HepG2 (cell line): ENCODE data around the gene AFF2. TPM values are rescaled to one million over a fixed set of nuclear protein-coding genes. Genes with fewer than 3 reads are reported as not detected.

Experiments
- ATAC-seq: fragments of 200-7000 bp; cut with Tn5 transposase; 3 replicates; pipeline ENCODE4 v1.9.1; 2020; ENCODE audit warnings: mild to moderate bottlenecking, moderate library complexity
- BruUV-seq: library from RNA; stranded (reverse); fragments of 400-500 nt; replicated peaks from 2 replicates; lab custom pipeline; 2021; lab: Mats Ljungman, UMichigan
- CTCF ChIA-PET: fragments of 300-600 bp; formaldehyde crosslinking; extraction: SDS; loops from one replicate; lab custom pipeline; 2021; ENCODE audit warnings: low total read pairs, inconsistent platforms, low intra/inter-chr PET ratio; lab: Yijun Ruan, JAX
- POLR2A ChIA-PET: fragments of 350-600 bp; sonication (Branson Sonifier 250); formaldehyde crosslinking; loops from one replicate; lab custom pipeline; 2020; ENCODE audit warnings: antibody characterized with exemption, inconsistent platforms; lab: Yijun Ruan, JAX
- DNase-seq: peaks from one replicate; pipeline ENCODE4 v3.0.0-alpha.2; 2015; ENCODE audit warnings: low spot score
- FAIRE-seq: peaks from 3 replicates; lab custom pipeline; 2011; peaks lifted over from hg19 to GRCh38; lab: Jason Lieb, UNC
- H2AFZ ChIP-seq: one replicate; pipeline ENCODE4 v1.6.1; 2011; ENCODE audit warnings: low read length, inconsistent platforms
- H3K27ac ChIP-seq: fragments of 300-600 bp; 3 replicates; pipeline ENCODE4 v1.8.0; 2011; ENCODE audit warnings: mixed run types, mild to moderate bottlenecking, mixed read lengths, low read length, inconsistent platforms; ENCODE audit not compliant: insufficient read depth; ENCODE audit errors: extremely low read length
- H3K27me3 ChIP-seq, 2 experiments: fragments of 200-600 bp in 1 of 2; 2 replicates in 1 of 2; 3 replicates in 1 of 2; pipeline versions ENCODE4 v1.6.0 to v1.8.0; 2011; ENCODE audit warnings: low read length in 2 of 2, mild to moderate bottlenecking in 2 of 2, moderate library complexity in 2 of 2, inconsistent platforms in 1 of 2; ENCODE audit not compliant: insufficient read depth in 2 of 2, control insufficient read depth in 1 of 2
- H3K36me3 ChIP-seq, 2 experiments: fragments of 200-600 bp in 1 of 2; replicated peaks in 1 of 2; 2 replicates in 1 of 2; 3 replicates in 1 of 2; pipeline versions ENCODE4 v1.5.1 to v1.8.0; 2011; ENCODE audit warnings: low read length in 2 of 2, inconsistent platforms in 1 of 2; ENCODE audit not compliant: insufficient read depth in 2 of 2, control insufficient read depth in 1 of 2
- H3K4me1 ChIP-seq: 2 replicates; pipeline ENCODE4 v1.5.1; 2012; ENCODE audit warnings: low read length, inconsistent platforms; ENCODE audit not compliant: insufficient read depth
- H3K4me2 ChIP-seq: 2 replicates; pipeline ENCODE4 v1.6.0; 2011; ENCODE audit warnings: low read depth, low read length, inconsistent platforms
- H3K4me3 ChIP-seq, 3 experiments: fragments of 200-600 bp in 1 of 3; sonication (generic), shearing (Covaris generic) in 1 of 3; replicated peaks in 1 of 3; 2 replicates each; pipeline ENCODE4 v1.5.1; 2011 to 2016; ENCODE audit warnings: low read length in 3 of 3, inconsistent platforms in 2 of 3, low read depth in 2 of 3, mild to moderate bottlenecking in 2 of 3, control low read depth in 1 of 3, mixed read lengths in 1 of 3; ENCODE audit not compliant: insufficient read depth in 1 of 3
- H3K79me2 ChIP-seq: one replicate; pipeline ENCODE4 v1.6.1; 2011; ENCODE audit warnings: low read length, inconsistent platforms; ENCODE audit not compliant: insufficient read depth
- H3K9ac ChIP-seq: 2 replicates; pipeline ENCODE4 v1.6.0; 2011; ENCODE audit warnings: mild to moderate bottlenecking, low read depth, low read length, inconsistent platforms; ENCODE audit not compliant: insufficient read depth
- H3K9me3 ChIP-seq: 2 replicates; pipeline ENCODE4 v1.5.1; 2012; ENCODE audit warnings: mild to moderate bottlenecking, low read length
- H4K20me1 ChIP-seq: 2 replicates; pipeline ENCODE4 v1.6.0; 2011; ENCODE audit warnings: inconsistent platforms, mild to moderate bottlenecking, low read length, moderate library complexity; ENCODE audit not compliant: insufficient read depth
- AHDC1 ChIP-seq: sonication (generic); formaldehyde crosslinking; IDR thresholded peaks from 2 replicates; pipeline ENCODE4 v1.5.1; 2020; ENCODE audit warnings: mild to moderate bottlenecking, missing genetic modification reagents, borderline replicate concordance
- CC2D1A ChIP-seq: sonication (generic); formaldehyde crosslinking; IDR thresholded peaks from 2 replicates; pipeline ENCODE4 v1.8.1; 2023; ENCODE audit warnings: mild to moderate bottlenecking, missing genetic modification reagents
- ETV5 ChIP-seq: IDR thresholded peaks from 2 replicates; pipeline ENCODE4 v1.6.1; 2018; ENCODE audit warnings: missing biosample characterization, missing genetic modification reagents, inconsistent platforms, borderline replicate concordance
- HCFC1 ChIP-seq: fragments of 150-350 bp; IDR thresholded peaks from 2 replicates; pipeline ENCODE4 v1.6.1; 2014; ENCODE audit warnings: low read depth, low read length
- IKZF1 ChIP-seq: fragments of 450-650 bp; IDR thresholded peaks from 2 replicates; pipeline ENCODE4 v1.7.1; 2016
- KDM5B ChIP-seq: sonication (generic); formaldehyde crosslinking; IDR thresholded peaks from 2 replicates; pipeline ENCODE4 v1.4.0; 2020; ENCODE audit warnings: missing genetic modification reagents, mild to moderate bottlenecking, borderline replicate concordance
- MYPOP ChIP-seq: sonication (generic); formaldehyde crosslinking; IDR thresholded peaks from 2 replicates; pipeline ENCODE4 v1.8.1; 2023; ENCODE audit warnings: mild to moderate bottlenecking, moderate library complexity, missing genetic modification reagents
- ZKSCAN5 ChIP-seq: sonication (generic); formaldehyde crosslinking; IDR thresholded peaks from 2 replicates; pipeline ENCODE4 v1.5.1; 2020; ENCODE audit warnings: mild to moderate bottlenecking, missing genetic modification reagents
- ZNF20 ChIP-seq: sonication (generic); formaldehyde crosslinking; IDR thresholded peaks from 2 replicates; pipeline ENCODE4 v1.4.0; 2020; ENCODE audit warnings: mild to moderate bottlenecking, moderate library complexity, missing genetic modification reagents
- ZNF747 ChIP-seq: sonication (generic); formaldehyde crosslinking; IDR thresholded peaks from 2 replicates; pipeline ENCODE4 v1.8.1; 2023; ENCODE audit warnings: missing genetic modification reagents, mild to moderate bottlenecking, borderline replicate concordance
- WGBS: methylation state at CpG from one replicate; pipeline ENCODE4 v1.1.6; 2017; ENCODE audit warnings: low lambda C conversion rate; 5-methylcytosine and 5-hydroxymethylcytosine counted together
- in situ Hi-C: cut with HindIII; loops from 2 replicates; pipeline ENCODE4 v1.10.0; 2017; ENCODE audit warnings: low pct_unique_long_range_greater_than_20kb; ENCODE audit not compliant: extremely low pct_ligation_motif_present
- intact Hi-C: fragments of 100-400 bp; cut with micrococcal nuclease; formaldehyde crosslinking; loops from one replicate; pipeline ENCODE4 v1.10.0; 2022; ENCODE audit not compliant: unreplicated experiment
- polyA plus RNA-seq, 8 experiments: library from polyadenylated mRNA; depleted of rRNA in 3 of 8; stranded (reverse) in 7 of 8; unstranded in 1 of 8; fragments of >200 nt; fragmentation: Illumina TruSeq in 4 of 8; extraction: Trizol in 4 of 8; gene quantifications; 2 replicates each; pipeline versions ENCODE4 v1.2.1 to v1.2.3, GENCODE V29; 2011 to 2016; ENCODE audit warnings: low read depth in 4 of 8, missing spikeins in 1 of 8, mixed read lengths in 1 of 8; ENCODE audit not compliant: insufficient read depth in 1 of 8
- total RNA-seq, 5 experiments: library from RNA; depleted of rRNA; stranded (reverse); fragments of >200 nt; fragmentation: Illumina TruSeq; extraction: Trizol; gene quantifications; 2 replicates each; pipeline ENCODE4 v1.2.3, GENCODE V29; 2016; ENCODE audit warnings: low read depth in 1 of 5

AFF2 gene
- total and polyA plus RNA-seq, 2 of the 13 experiments (the other 11 are each of a cell fraction or from before 2014, with no cell fraction given), result not detected

GRCh38 chrX:148649145-148649795, 148.9 kb downstream of the AFF2 start:
- no peak overlapping the region for H3K9ac ChIP-seq
- FAIRE-seq, result no peak
- no TSS peak for BruUV-seq
- POLR2A ChIA-PET, result no interaction called here
- WGBS, result 1% methylated on average over 7 of the region's 8 CpGs
- no peaks in the 10 kb centered on the region for H3K79me2 ChIP-seq
- no peak for TF ChIP-seq CC2D1A (CRISPR knock-in tag)
- no peak for TF ChIP-seq IKZF1
- TF ChIP-seq KDM5B (CRISPR knock-in tag), result no peak
- TF ChIP-seq ZNF747 (CRISPR knock-in tag), result no peak
- no peak for TF ChIP-seq ZKSCAN5 (CRISPR knock-in tag)
- no peak for TF ChIP-seq AHDC1 (CRISPR knock-in tag)
- no peak for TF ChIP-seq ZNF20 (CRISPR knock-in tag)
- no peak for TF ChIP-seq MYPOP (CRISPR knock-in tag)
- TF ChIP-seq ETV5 (CRISPR knock-in tag), result no peak
- no peak for TF ChIP-seq HCFC1
- TF ChIP-seq, all 625 proteins: peak for 0
- Histone ChIP-seq H3K27ac (no peak overlapping the region), H3K9me3 (no peaks in the 10 kb centered on the region), H3K4me2 (no peak overlapping the region), H2AFZ (no peak overlapping the region), H3K27me3 (no peaks in the 10 kb centered on the region), H3K36me3 (no peaks in the 10 kb centered on the region), H3K4me3 (no peak overlapping the region), H4K20me1 (no peaks in the 10 kb centered on the region), H3K4me1 (no peaks in the 10 kb centered on the region)
- intact Hi-C loops, result no loop called here
- in situ Hi-C loops, result no loop called here
- CTCF ChIA-PET, result no interaction called here
- DNase-seq (no peak), ATAC-seq (no peak)
